ENCODE data around the gene HYOU1.
"Not testable (repeated sequence)": the region's sequence is repeated elsewhere in the genome, so short reads cannot be mapped to it uniquely, and the experiment has no call there.

The HYOU1 gene

DNA sequence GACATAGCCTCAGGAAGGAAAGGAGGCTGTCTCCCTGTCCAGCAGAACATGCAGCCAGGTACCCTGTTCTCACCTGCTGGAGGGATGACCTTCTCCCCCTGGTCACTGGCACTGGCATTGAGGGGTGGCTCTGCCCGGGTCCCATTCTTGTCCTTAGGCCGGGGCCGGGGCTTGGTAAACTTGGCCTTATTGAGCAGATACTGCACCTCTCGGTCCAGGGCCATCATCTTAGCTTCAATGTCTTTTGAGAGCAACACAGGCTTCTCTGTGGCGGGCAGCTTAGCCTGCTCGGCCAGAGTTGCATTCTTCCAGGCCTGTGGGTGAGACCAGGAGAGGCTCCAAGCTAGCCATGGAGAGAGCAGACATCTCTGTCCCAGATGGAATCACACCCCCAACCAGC, 10.5 kb downstream of the HYOU1 start:
- in situ Hi-C loops (cut with HindIII; ENCODE audit: low sequenced_read_pairs), result no loop called here

GRCh38 chr11:119044708-119045107, 12.3 kb downstream of the HYOU1 start:
- H3K4me3 ChIP-seq (ENCODE audit: low read depth, low read length), result no peak overlapping the region
- DNase-seq (ENCODE audit: low read depth, low spot score), result no peak
- peak; percentile 38 for TF ChIP-seq CTCF (IDR thresholded peaks at IDR 0.05; ENCODE audit: low read depth, low read length)
- in situ Hi-C loops (cut with HindIII; ENCODE audit: low sequenced_read_pairs), result no loop called here

More for the DNA sequence above, 10.5 kb downstream of the HYOU1 start:
- no peak for DNase-seq (ENCODE audit: low read depth, low spot score)
- TF ChIP-seq CTCF (IDR thresholded peaks at IDR 0.05; ENCODE audit: low read depth, low read length), result no peak
- H3K4me3 ChIP-seq (ENCODE audit: low read depth, low read length), result no peak overlapping the region

GRCh38 chr11:119042927-119043326, 14.1 kb downstream of the HYOU1 start:
- in situ Hi-C loops (cut with HindIII; ENCODE audit: low sequenced_read_pairs), result no loop called here
- DNase-seq (ENCODE audit: low read depth, low spot score), result no peak
- H3K4me3 ChIP-seq (ENCODE audit: low read depth, low read length), result no peak overlapping the region
- no peak for TF ChIP-seq CTCF (IDR thresholded peaks at IDR 0.05; ENCODE audit: low read depth, low read length)

DNA sequence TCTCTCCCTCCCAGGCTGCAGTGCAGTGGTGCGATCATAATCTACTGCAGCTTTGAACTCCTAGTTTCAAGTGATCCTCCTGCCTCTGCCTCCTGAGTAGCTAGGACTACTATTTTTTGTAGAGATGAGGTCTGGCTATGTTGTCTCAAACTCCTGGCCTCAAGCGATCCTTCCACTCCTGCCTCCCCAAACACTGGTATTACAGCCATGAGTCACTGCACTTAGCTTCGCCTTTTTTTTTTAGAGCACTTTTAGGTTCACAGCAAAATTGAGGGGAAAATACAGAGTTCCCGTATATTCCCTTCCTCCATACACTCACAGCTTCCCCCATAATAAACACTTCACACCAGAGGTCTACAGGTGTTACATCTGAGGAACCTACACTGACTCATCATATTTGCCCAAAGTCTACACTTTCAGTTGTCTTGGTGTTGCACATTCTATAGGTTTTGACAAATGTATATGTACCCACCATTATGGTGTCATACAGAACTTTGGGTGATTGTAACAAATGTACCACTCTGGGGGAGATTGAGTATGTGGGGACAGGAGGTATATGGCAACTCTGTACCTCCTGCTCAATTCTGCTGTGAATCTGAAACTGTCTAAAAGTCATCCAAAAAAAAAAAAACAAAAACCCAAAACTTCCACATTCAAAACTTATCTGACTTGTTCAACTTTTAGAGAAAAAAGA, 15.0 kb downstream of the HYOU1 start:
- no peak overlapping the region for H3K4me3 ChIP-seq (ENCODE audit: low read depth, low read length)
- no peak for TF ChIP-seq CTCF (IDR thresholded peaks at IDR 0.05; ENCODE audit: low read depth, low read length)
- in situ Hi-C loops (cut with HindIII; ENCODE audit: low sequenced_read_pairs), result no loop called here
- no peak for DNase-seq (ENCODE audit: low read depth, low spot score)

- in situ Hi-C loops (cut with HindIII; ENCODE audit: low sequenced_read_pairs); H3K4me3 ChIP-seq (ENCODE audit: low read depth, low read length); DNase-seq (ENCODE audit: low read depth, low spot score): not testable (repeated sequence)
Measured at GRCh38 chr11:119039471-119039870, 17.5 kb downstream of the HYOU1 start.

GRCh38 chr11:119038884-119039283, 18.1 kb downstream of the HYOU1 start:
- no peak for DNase-seq (ENCODE audit: low read depth, low spot score)
- in situ Hi-C loops (cut with HindIII; ENCODE audit: low sequenced_read_pairs), result no loop called here
- H3K4me3 ChIP-seq (ENCODE audit: low read depth, low read length), result no peak overlapping the region
- no peak for TF ChIP-seq CTCF (IDR thresholded peaks at IDR 0.05; ENCODE audit: low read depth, low read length)

GRCh38 chr11:119034813-119035212, 22.2 kb downstream of the HYOU1 start:
- DNase-seq (ENCODE audit: low read depth, low spot score), result no peak
- TF ChIP-seq CTCF (IDR thresholded peaks at IDR 0.05; ENCODE audit: low read depth, low read length), result no peak
- in situ Hi-C loops (cut with HindIII; ENCODE audit: low sequenced_read_pairs), result no loop called here
- no peak overlapping the region for H3K4me3 ChIP-seq (ENCODE audit: low read depth, low read length)

- in situ Hi-C loops (cut with HindIII; ENCODE audit: low sequenced_read_pairs); DNase-seq (ENCODE audit: low read depth, low spot score): not testable (repeated sequence)
Measured at GRCh38 chr11:119033421-119033820, 23.6 kb downstream of the HYOU1 start.

More at GRCh38 chr11:119033421-119033820, 23.6 kb downstream of the HYOU1 start:
- H3K4me3 ChIP-seq (ENCODE audit: low read depth, low read length), result not testable (repeated sequence)
